ENCODE data around the gene LSG1. TPM values are rescaled to one million over a fixed set of nuclear protein-coding genes. Genes with fewer than 3 reads are reported as not detected.

The LSG1 gene
- total and polyA plus RNA-seq, 2 of the 13 experiments (the other 11 are each of a cell fraction or from before 2014, with no cell fraction given): 21.4 to 32.1 TPM

GRCh38 chr3:194686414-194686815 is 14.4 kb upstream of the LSG1 start:
- Histone ChIP-seq H3K9ac (ENCODE audit: insufficient read depth, low read depth, low read length) (peak overlapping the region; percentile 55; the same call in 1 of the 2 replicates), H3K4me1 (ENCODE audit: insufficient read depth, low read length) (peaks cover 86% of the 10 kb centered on the region), H3K27me3 (ENCODE audit: control insufficient read depth in 1 of 2, insufficient read depth in 2 of 2, low read length in 2 of 2) (peaks cover 0 to 24% of the 10 kb centered on the region in 2 experiments; a peak in 1 of 5 replicates), H3K9me3 (ENCODE audit: low read length) (no peaks in the 10 kb centered on the region), H4K20me1 (ENCODE audit: insufficient read depth, low read length) (no peaks in the 10 kb centered on the region), H2AFZ (ENCODE audit: low read length) (no peak overlapping the region), H3K4me2 (ENCODE audit: low read depth, low read length) (peak overlapping the region; percentile 84), H3K79me2 (ENCODE audit: insufficient read depth, low read length) (no peaks in the 10 kb centered on the region), H3K4me3 (replicated peaks in 1 of 3; ENCODE audit: insufficient read depth in 1 of 3, low read depth in 2 of 3, low read length in 3 of 3) (peak overlapping the region; percentile 56 to 77 (median 69)), H3K27ac (ENCODE audit: extremely low read length, insufficient read depth, low read length) (no peak overlapping the region), H3K36me3 (replicated peaks in 1 of 2; ENCODE audit: control insufficient read depth in 1 of 2, insufficient read depth in 2 of 2, low read length in 2 of 2) (no peaks in the 10 kb centered on the region)
- POLR2A ChIA-PET: interaction anchor here (0.5 to 2.7 kb wide), 6 partner anchors 15 to 592 kb away, joined by 3 to 11 read pairs (median 4); partner anchors contain the start of genes LSG1 and XXYLT1
- no peak for TF ChIP-seq ZNF34 (CRISPR knock-in tag; IDR thresholded peaks at IDR 0.05; ENCODE audit: borderline replicate concordance)
- no peak for TF ChIP-seq SMARCE1 (IDR thresholded peaks at IDR 0.05; ENCODE audit: borderline replicate concordance)
- TF ChIP-seq YEATS4 (CRISPR knock-in tag; IDR thresholded peaks at IDR 0.05; ENCODE audit: borderline replicate concordance): no peak
- no peak for TF ChIP-seq JARID2 (CRISPR knock-in tag; IDR thresholded peaks at IDR 0.05; ENCODE audit: insufficient replicate concordance)
- no peak for TF ChIP-seq POLR2A (IDR thresholded peaks at IDR 0.05; ENCODE audit: insufficient read depth in 1 of 2, low read depth in 2 of 2, low read length in 2 of 2)
- TF ChIP-seq MED8 (CRISPR knock-in tag; IDR thresholded peaks at IDR 0.05; ENCODE audit: insufficient replicate concordance): no peak
- no peak for TF ChIP-seq NFE2L2 (IDR thresholded peaks at IDR 0.05; ENCODE audit: low read length)
- no peak for TF ChIP-seq TRIM24 (CRISPR knock-in tag; IDR thresholded peaks at IDR 0.05)
- TF ChIP-seq DMAP1 (CRISPR knock-in tag; IDR thresholded peaks at IDR 0.05): no peak
- no peak for TF ChIP-seq ZNF577 (CRISPR knock-in tag; IDR thresholded peaks at IDR 0.05; ENCODE audit: borderline replicate concordance, low read depth)
- TF ChIP-seq PRMT3 (CRISPR knock-in tag; IDR thresholded peaks at IDR 0.05; ENCODE audit: borderline replicate concordance, low read depth): no peak
- TF ChIP-seq ZNF800 (CRISPR knock-in tag; IDR thresholded peaks at IDR 0.05): no peak
- no peak for TF ChIP-seq FUBP1 (CRISPR knock-in tag; IDR thresholded peaks at IDR 0.05; ENCODE audit: borderline replicate concordance)
- no peak for TF ChIP-seq UBTF (CRISPR knock-in tag; IDR thresholded peaks at IDR 0.05)
- no peak for TF ChIP-seq GATAD1 (CRISPR knock-in tag; IDR thresholded peaks at IDR 0.05)
- no peak for TF ChIP-seq ZNF24 (IDR thresholded peaks at IDR 0.05)
- no peak for TF ChIP-seq ELF3 (CRISPR knock-in tag; IDR thresholded peaks at IDR 0.05)
- TF ChIP-seq RNF2 (conservative IDR thresholded peaks at IDR 0.05; ENCODE audit: low read depth): no peak
- no peak for TF ChIP-seq NFIB (CRISPR knock-in tag; IDR thresholded peaks at IDR 0.05; ENCODE audit: borderline replicate concordance)
- intact Hi-C loops (cut with micrococcal nuclease; ENCODE audit: unreplicated experiment): loop anchor here (5.0 to 10.0 kb wide), 3 partner anchors 36 to 838 kb away; no protein-coding TSS in a partner anchor
- BruUV-seq (replicated peaks): no TSS peak
- FAIRE-seq: no peak
- in situ Hi-C loops (cut with HindIII; ENCODE audit: extremely low pct_ligation_motif_present, low pct_unique_long_range_greater_than_20kb): loop anchor here (5.0 to 10.0 kb wide), 3 partner anchors 58 to 421 kb away; no protein-coding TSS in a partner anchor
- CTCF ChIA-PET (ENCODE audit: low intra/inter-chr PET ratio, low total read pairs): interaction anchor here (1.1 kb wide), 1 partner anchor 299 kb away, joined by 4 read pairs; no protein-coding TSS in a partner anchor
- WGBS (ENCODE audit: low lambda C conversion rate): 69% methylated on average over 29 of the region's 29 CpGs
- no peak for ATAC-seq
- DNase-seq (ENCODE audit: low spot score): no peak

All from HepG2 (cell line).